Stimulated activated naive CD4-positive, alpha-beta T cell treated with Interleukin-2 at 50 U/mL for 16 hours (primary cell): ENCODE results near the gene HMGXB3.

Experiments used
- DNase-seq: peaks from one replicate; lab custom pipeline; 2025; lab: John Stamatoyannopoulos, UW

The HMGXB3 gene

GRCh38 chr5:150052956-150053712 lies 52.6 kb downstream of the HMGXB3 start:
- no peak for DNase-seq

GRCh38 chr5:150053713-150054392 lies 53.3 kb downstream of the HMGXB3 start:
- no peak for DNase-seq

- DNase-seq = no peak
These were observed 54.0 kb downstream of the HMGXB3 start for GRCh38 chr5:150054569-150054968.

GRCh38 chr5:150055326-150056074 lies 55.0 kb downstream of the HMGXB3 start:
- no peak for DNase-seq

- no peak for DNase-seq
These were observed 55.5 kb downstream of the HMGXB3 start for GRCh38 chr5:150056075-150056443.

- no peak for DNase-seq
These were observed 56.5 kb downstream of the HMGXB3 start for GRCh38 chr5:150057052-150057451.

GRCh38 chr5:150057511-150057910 lies 57.0 kb downstream of the HMGXB3 start:
- DNase-seq = no peak

- no peak for DNase-seq
These were observed 57.5 kb downstream of the HMGXB3 start for GRCh38 chr5:150057996-150058395.

GRCh38 chr5:150058480-150059126 lies 58.1 kb downstream of the HMGXB3 start:
- DNase-seq = no peak

GRCh38 chr5:150059623-150060022 lies 59.1 kb downstream of the HMGXB3 start:
- DNase-seq = no peak

- no peak for DNase-seq
These were observed 59.9 kb downstream of the HMGXB3 start for GRCh38 chr5:150060471-150060870.

GRCh38 chr5:150061538-150061995 lies 61.0 kb downstream of the HMGXB3 start:
- DNase-seq = no peak

- DNase-seq = no peak
These were observed 61.8 kb downstream of the HMGXB3 start for GRCh38 chr5:150062216-150062922.

- DNase-seq = no peak
These were observed 63.1 kb downstream of the HMGXB3 start for GRCh38 chr5:150063638-150064037.

GRCh38 chr5:150064681-150065220 lies 64.2 kb downstream of the HMGXB3 start:
- DNase-seq = no peak

GRCh38 chr5:150065346-150065745 lies 64.8 kb downstream of the HMGXB3 start:
- no peak for DNase-seq

- DNase-seq = no peak
These were observed 65.3 kb downstream of the HMGXB3 start for GRCh38 chr5:150065886-150066285.

- DNase-seq = no peak
These were observed 65.9 kb downstream of the HMGXB3 start for GRCh38 chr5:150066436-150066835.

- DNase-seq = no peak
These were observed 66.4 kb downstream of the HMGXB3 start for GRCh38 chr5:150066901-150067396.

GRCh38 chr5:150067405-150067960 lies 66.9 kb downstream of the HMGXB3 start:
- no peak for DNase-seq

GRCh38 chr5:150068071-150068470 lies 67.5 kb downstream of the HMGXB3 start:
- no peak for DNase-seq
